HG02981 (cell line): Measurements from ENCODE around the gene FAM200C.

Experiments
- ATAC-seq: cut with Tn5 transposase; IDR thresholded peaks from one replicate; pipeline ENCODE4 v1.9.1; 2021; ENCODE audit warnings: mild to moderate bottlenecking, moderate library complexity; ENCODE audit not compliant: unreplicated experiment

The FAM200C gene

DNA sequence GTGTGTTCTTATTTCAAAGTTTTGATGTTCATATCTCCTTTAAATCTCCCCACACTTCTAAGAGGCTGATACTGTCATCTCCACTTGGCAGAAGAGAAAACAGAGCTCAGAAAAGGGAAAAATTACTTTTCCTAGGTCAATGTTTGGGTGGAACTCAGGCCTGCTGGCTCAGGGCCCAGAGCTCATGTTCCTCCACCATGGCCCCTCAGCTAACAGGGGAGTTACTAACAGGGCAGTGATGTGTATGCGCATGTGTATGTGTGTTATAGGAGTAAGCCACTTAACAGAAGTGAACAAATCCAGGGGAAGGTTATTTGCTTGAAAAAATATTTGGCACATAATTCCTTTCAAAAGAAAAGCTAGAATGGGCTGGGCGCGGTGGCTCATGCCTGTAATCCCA lies 32.0 kb downstream of the FAM200C start:
- ATAC-seq = no peak

DNA sequence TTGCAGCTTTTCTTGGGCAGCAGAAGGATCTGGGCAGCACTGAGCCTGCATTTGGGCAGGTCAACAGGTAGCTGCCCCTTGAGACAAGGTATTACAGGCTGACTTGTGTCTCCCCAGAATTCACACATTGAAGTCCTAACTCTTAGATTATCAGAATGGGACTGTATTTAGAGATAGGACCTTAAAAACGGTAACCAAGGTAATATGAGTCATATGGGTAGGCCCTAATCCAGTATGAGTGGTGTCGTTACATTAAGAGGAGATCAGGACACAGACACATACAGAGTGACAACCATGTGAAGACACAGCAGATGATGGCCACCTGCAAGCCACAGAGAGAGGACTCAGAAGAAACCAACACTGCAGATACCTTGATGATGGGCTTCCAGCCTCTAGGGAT lies 32.6 kb downstream of the FAM200C start:
- ATAC-seq = no peak

GRCh38 chr5:160366230-160366629 lies 33.6 kb downstream of the FAM200C start:
- ATAC-seq = no peak

- ATAC-seq = no peak
Measured at GRCh38 chr5:160363660-160364395, 36.0 kb downstream of the FAM200C start.

GRCh38 chr5:160363211-160363610 lies 36.6 kb downstream of the FAM200C start:
- no peak for ATAC-seq

DNA sequence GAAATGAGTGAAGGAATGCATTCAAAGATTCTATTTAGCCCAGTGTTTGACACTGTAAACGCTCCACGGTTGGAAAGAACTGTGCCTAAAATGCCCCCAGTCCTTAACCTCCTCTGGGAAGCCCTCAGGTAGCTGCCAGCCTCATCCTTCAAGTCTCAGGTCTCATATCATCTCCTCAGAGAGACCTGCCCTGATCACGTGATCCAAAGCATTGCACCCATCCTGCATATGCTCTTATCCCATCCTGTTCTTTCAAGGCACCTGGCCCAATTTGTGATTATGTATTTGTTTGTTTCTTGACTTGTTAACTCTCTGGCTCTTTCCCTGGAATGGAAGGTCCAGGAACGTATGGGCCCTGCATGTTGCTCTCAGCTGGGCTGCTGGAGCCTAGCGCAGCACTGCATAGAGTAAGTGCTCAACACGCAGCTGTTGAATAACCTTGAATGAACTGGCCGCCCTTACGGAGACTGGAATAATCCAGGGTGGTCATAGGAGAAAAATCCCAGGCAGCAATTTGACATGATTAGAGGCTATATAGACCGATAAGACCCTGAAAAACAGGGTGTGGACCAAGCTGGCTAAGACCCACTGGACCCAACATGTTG lies 38.1 kb downstream of the FAM200C start:
- no peak for ATAC-seq

GRCh38 chr5:160360310-160360709 lies 39.5 kb downstream of the FAM200C start:
- no peak for ATAC-seq

GRCh38 chr5:160359816-160360215 lies 40.0 kb downstream of the FAM200C start:
- no peak for ATAC-seq

GRCh38 chr5:160359242-160359641 lies 40.6 kb downstream of the FAM200C start:
- no peak for ATAC-seq

DNA sequence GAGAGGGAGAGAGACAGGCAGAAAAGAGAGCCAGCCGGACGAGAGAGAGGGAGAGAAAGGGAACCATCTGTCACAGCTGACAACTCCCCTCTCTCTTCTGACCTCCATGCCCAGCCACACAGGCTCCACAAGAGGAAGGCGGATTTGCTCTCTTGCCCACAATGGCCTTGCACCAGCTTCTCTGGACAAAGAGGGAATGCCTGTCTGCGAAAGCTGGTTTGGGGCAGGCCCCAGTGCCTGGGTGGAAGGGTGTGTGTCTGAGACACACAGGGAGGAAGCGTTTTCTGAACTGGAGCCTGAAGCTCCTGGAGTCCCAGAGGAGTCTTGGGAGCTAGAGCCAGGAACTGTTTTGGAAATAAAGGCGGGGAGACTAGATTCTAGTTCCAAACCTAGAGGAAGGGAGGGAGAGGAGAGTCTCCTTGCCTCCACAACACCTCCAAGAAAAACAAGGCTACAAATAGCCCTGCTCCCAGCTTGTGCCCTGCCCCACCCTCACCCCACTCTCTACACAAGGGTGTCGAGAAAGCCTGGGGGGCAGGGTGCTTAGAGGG lies 41.9 kb downstream of the FAM200C start:
- no peak for ATAC-seq

DNA sequence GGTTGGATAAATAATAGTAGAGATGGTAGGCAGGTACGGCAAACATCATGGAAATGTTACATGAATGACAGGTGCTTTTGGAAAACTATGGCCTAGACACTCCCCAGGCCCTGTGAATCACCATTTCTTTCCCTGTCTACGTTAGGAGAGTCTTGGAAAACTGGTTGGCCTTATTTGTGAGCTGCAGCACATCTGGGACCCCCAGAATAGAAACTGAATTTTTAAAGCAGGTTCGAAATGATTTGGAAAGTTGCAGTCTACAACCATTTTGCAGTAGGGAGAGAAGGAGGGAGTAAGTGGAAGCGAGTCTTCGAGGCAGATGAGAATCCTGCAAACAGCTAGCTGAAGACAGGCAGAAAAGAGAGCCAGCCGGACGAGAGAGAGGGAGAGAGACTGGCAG lies 42.5 kb downstream of the FAM200C start:
- ATAC-seq = no peak

- ATAC-seq = no peak
Measured at GRCh38 chr5:160356550-160357347, 43.1 kb downstream of the FAM200C start.

DNA sequence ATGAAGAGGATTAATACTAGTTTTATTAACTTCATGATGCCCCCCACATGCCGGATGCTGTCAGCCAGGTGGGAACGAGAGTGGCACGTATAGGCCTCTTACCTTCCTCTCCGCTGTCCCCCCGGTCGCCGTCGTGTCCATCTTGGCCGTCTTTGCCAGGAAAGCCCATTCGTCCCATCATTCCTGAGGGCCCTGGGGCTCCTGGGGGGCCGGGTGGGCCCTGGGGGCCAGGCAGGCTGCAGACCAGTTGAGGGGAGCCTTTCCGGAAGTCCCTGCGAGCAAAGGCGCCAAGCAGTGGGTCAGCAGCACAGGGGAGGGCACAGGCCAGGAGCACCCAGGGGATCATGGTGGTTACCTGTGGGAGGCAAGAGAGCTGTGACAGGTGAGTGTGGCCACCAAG lies 45.2 kb downstream of the FAM200C start:
- no peak for ATAC-seq

GRCh38 chr5:160353379-160353778 lies 46.5 kb downstream of the FAM200C start:
- ATAC-seq = no peak

- ATAC-seq = no peak
Measured at GRCh38 chr5:160352308-160352707, 47.5 kb downstream of the FAM200C start.

DNA sequence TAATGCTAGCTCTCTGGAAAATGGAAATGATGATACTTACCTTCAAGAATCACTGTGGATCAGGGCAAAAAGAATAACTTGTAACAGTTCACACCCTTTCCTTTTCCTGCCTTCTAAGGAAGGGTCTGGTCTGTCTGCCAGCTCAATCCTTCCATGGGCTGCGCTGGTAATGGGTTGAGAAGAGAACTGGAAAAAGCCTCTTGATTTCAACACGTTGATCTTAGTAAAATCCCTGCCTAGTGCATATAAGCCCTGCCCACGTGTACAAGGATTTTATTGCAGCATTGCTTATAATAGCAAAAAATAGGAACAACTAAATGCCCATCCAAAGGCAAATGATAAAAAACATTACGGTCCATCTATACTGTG lies 49.9 kb downstream of the FAM200C start:
- no peak for ATAC-seq

DNA sequence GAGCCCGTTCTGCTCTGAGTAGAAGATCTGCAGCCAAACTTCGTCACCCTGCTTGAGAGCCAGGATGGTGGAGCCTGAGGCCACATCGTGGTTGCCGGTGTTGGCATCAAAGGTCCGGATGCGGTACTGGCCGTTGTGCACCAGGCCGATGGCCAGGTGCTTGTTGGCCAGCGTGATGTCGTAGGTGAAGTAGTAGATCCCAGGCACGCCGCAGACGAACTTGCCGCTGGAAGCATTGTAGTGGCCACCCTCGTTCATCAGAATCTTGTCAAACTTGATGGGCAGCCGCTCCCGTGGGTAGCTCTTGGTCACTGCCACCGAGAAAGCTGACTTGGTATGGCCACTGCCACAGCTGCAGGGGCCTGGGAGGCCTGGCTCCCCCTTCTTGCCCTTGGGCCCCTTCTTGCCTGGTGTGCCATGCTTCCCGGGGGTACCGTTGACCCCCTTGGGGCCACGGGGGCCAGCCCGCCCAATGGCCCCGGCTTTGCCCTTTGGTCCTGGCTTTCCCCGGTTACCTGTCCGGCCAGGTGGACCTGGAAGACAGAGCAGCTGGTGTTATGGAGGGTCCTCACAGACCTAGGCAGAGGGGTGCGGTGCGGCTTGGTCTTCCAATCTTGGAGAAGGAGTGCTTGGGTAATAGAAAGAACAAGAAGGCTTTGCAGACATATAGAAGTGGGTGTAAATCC lies 50.5 kb downstream of the FAM200C start:
- no peak for ATAC-seq

- no peak for ATAC-seq
Measured at GRCh38 chr5:160348080-160348479, 51.8 kb downstream of the FAM200C start.

GRCh38 chr5:160347448-160347847 lies 52.4 kb downstream of the FAM200C start:
- ATAC-seq = no peak
